PC-9 (cell line): Measurements from ENCODE around the gene SIGLEC9. TPM values are rescaled to one million over a fixed set of nuclear protein-coding genes. Genes with fewer than 3 reads are reported as not detected.

Experiments
- BruUV-seq: library from RNA; stranded (reverse); fragments of 400-500 nt; replicated peaks from 2 replicates; lab custom pipeline; 2021; lab: Mats Ljungman, UMichigan
- CTCF ChIA-PET: fragments of 300-600 bp; sonication (Branson Sonifier 250); formaldehyde crosslinking; loops from one replicate; lab custom pipeline; 2022; ENCODE audit warnings: antibody characterized with exemption; lab: Charles Lee
- POLR2A ChIA-PET: fragments of 300-600 bp; sonication (Branson Sonifier 250); formaldehyde crosslinking; loops from one replicate; lab custom pipeline; 2022; ENCODE audit warnings: antibody characterized with exemption; ENCODE audit not compliant: unreplicated experiment; lab: Charles Lee
- DNase-seq, 2 experiments: peaks; one replicate each; pipeline versions ENCODE4 v3.0.0 to v3.0.0-alpha.2; 2015 to 2022; ENCODE audit warnings: mixed read lengths in 1 of 2
- H2AFZ ChIP-seq: fragments of 200-600 bp; sonication (generic); 2 replicates; pipeline ENCODE4 v1.8.1; 2017; ENCODE audit warnings: antibody characterized with exemption
- H3F3A ChIP-seq: fragments of 200-600 bp; sonication (generic); 2 replicates; pipeline ENCODE4 v1.8.1; 2017; ENCODE audit warnings: antibody characterized with exemption, mild to moderate bottlenecking, low read depth; ENCODE audit not compliant: insufficient read depth
- H3K27ac ChIP-seq: fragments of 200-600 bp; sonication (generic); 2 replicates; pipeline ENCODE4 v1.6.1; 2016; ENCODE audit warnings: mixed run types
- H3K27me3 ChIP-seq: fragments of 200-600 bp; sonication (generic); 2 replicates; pipeline ENCODE4 v1.6.1; 2016; ENCODE audit warnings: low read depth, mixed run types; ENCODE audit not compliant: insufficient read depth
- H3K36me3 ChIP-seq: fragments of 200-600 bp; sonication (generic); 2 replicates; pipeline ENCODE4 v1.6.1; 2016; ENCODE audit warnings: low read depth, mixed run types
- H3K4me1 ChIP-seq: fragments of 200-600 bp; sonication (generic); replicated peaks from 2 replicates; pipeline ENCODE4 v1.6.1; 2016; ENCODE audit warnings: mixed run types; ENCODE audit not compliant: insufficient read depth
- H3K4me2 ChIP-seq: fragments of 200-600 bp; sonication (generic); 2 replicates; pipeline ENCODE4 v1.6.1; 2017; ENCODE audit warnings: mixed run types
- H3K4me3 ChIP-seq: fragments of 200-600 bp; sonication (generic); 2 replicates; pipeline ENCODE4 v1.6.1; 2016; ENCODE audit warnings: mixed run types
- H3K79me2 ChIP-seq: fragments of 200-600 bp; sonication (generic); 2 replicates; pipeline ENCODE4 v1.6.1; 2017; ENCODE audit warnings: low read depth, mixed run types
- H3K9me2 ChIP-seq: fragments of 200-600 bp; sonication (generic); 2 replicates; pipeline ENCODE4 v1.8.1; 2017; ENCODE audit warnings: mild to moderate bottlenecking; ENCODE audit not compliant: insufficient read depth
- H3K9me3 ChIP-seq: fragments of 200-600 bp; sonication (generic); 2 replicates; pipeline ENCODE4 v1.8.1; 2016; ENCODE audit warnings: low read depth; ENCODE audit not compliant: insufficient read depth
- H4K20me1 ChIP-seq: fragments of 200-600 bp; sonication (generic); 2 replicates; pipeline ENCODE4 v1.8.1; 2017; ENCODE audit not compliant: insufficient read depth
- CTCF ChIP-seq: fragments of 200-600 bp; sonication (generic); conservative IDR thresholded peaks from 2 replicates; pipeline ENCODE4 v1.6.1; 2017; ENCODE audit warnings: mixed run types, antibody characterized with exemption, mild to moderate bottlenecking, moderate library complexity
- EZH2 ChIP-seq: fragments of 200-600 bp; sonication (generic); IDR thresholded peaks from 2 replicates; pipeline ENCODE4 v1.8.0; 2017; ENCODE audit warnings: antibody characterized with exemption, low read depth
- intact Hi-C: fragments of 100-400 bp; cut with micrococcal nuclease; formaldehyde crosslinking; loops from one replicate; pipeline ENCODE4 v1.10.0; 2022; ENCODE audit not compliant: unreplicated experiment
- total RNA-seq: library from RNA; stranded (reverse); gene quantifications from 2 replicates; pipeline ENCODE4 v1.2.3, GENCODE V29; 2021

SIGLEC9 gene
- total RNA-seq, 1 experiment from 2014 or later, result not detected

DNA sequence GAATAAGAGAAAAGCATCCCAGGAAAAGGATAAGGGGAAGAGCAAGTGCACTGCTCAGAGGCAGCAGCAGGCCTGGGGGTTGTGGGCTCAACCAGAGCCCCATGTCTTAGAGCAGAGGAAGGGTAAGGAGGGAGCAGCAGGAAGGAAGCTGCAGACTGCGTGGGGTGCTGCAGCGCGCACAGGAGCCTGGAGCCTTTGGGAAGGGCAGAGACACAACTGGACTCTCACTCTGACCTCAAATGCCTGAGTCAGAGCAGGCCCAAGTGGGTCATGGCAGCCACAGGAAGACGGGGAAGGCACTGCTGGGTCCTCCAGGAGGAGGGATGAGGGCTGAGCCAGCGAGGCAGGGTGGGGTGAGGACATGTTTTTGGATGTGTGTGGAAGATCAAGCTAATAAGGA is 49.0 kb downstream of the SIGLEC9 start:
- no peak for DNase-seq
- CTCF ChIA-PET, result no interaction called here
- Histone ChIP-seq H2AFZ (no peak overlapping the region), H3K9me3 (no peaks in the 10 kb centered on the region), H3K79me2 (no peaks in the 10 kb centered on the region), H3K9me2 (no peaks in the 10 kb centered on the region), H3K4me2 (no peak overlapping the region), H3K27ac (no peak overlapping the region), H3K4me1 (no peaks in the 10 kb centered on the region), H3K4me3 (no peak overlapping the region), H3K27me3 (peaks cover 80% of the 10 kb centered on the region), H3K36me3 (no peaks in the 10 kb centered on the region), H3F3A (no peaks in the 10 kb centered on the region), H4K20me1 (no peaks in the 10 kb centered on the region)
- POLR2A ChIA-PET, result no interaction called here
- BruUV-seq, result no TSS peak
- intact Hi-C loops, result no loop called here
- TF ChIP-seq EZH2 (no peak), CTCF (no peak)

GRCh38 chr19:51179256-51179655 is 54.5 kb downstream of the SIGLEC9 start:
- H3K4me1 ChIP-seq, result no peaks in the 10 kb centered on the region
- no peak overlapping the region for H2AFZ ChIP-seq
- no peaks in the 10 kb centered on the region for H3K79me2 ChIP-seq
- no peaks in the 10 kb centered on the region for H3K9me2 ChIP-seq
- CTCF ChIA-PET, result interaction anchor here (0.6 kb wide), 1 partner anchor 98 kb away, joined by 8 read pairs; no protein-coding TSS in a partner anchor
- H3K9me3 ChIP-seq, result no peaks in the 10 kb centered on the region
- H3K4me3 ChIP-seq, result no peak overlapping the region
- no peaks in the 10 kb centered on the region for H4K20me1 ChIP-seq
- H3F3A ChIP-seq, result no peaks in the 10 kb centered on the region
- H3K36me3 ChIP-seq, result no peaks in the 10 kb centered on the region
- no peak overlapping the region for H3K27ac ChIP-seq
- BruUV-seq, result no TSS peak
- POLR2A ChIA-PET, result no interaction called here
- DNase-seq, result no peak
- peaks cover 79% of the 10 kb centered on the region for H3K27me3 ChIP-seq
- H3K4me2 ChIP-seq, result no peak overlapping the region
- TF ChIP-seq CTCF (no peak), EZH2 (no peak)
- intact Hi-C loops, result no loop called here

Other genes with a start within 250 kb of the SIGLEC9 start
- gene KLK4, start 213.5 kb upstream of the SIGLEC9 start, total RNA-seq, result not detected in 2 replicates
- gene KLK5, start 171.9 kb upstream of the SIGLEC9 start, total RNA-seq, result 405 and 412 TPM in 2 replicates
- gene KLK6, start 155.3 kb upstream of the SIGLEC9 start, total RNA-seq, result 490 and 581 TPM in 2 replicates
- 98.1 and 138 TPM in 2 replicates for gene KLK7, start 141.0 kb upstream of the SIGLEC9 start, total RNA-seq
- gene KLK8, start 123.3 kb upstream of the SIGLEC9 start, total RNA-seq, result 120 and 128 TPM in 2 replicates
- gene KLK10, start 105.2 kb upstream of the SIGLEC9 start, total RNA-seq, result 28.0 and 28.9 TPM in 2 replicates
- 1.5 and 1.6 TPM in 2 replicates for gene KLK11, start 98.3 kb upstream of the SIGLEC9 start, total RNA-seq
- gene KLK12, start 89.9 kb upstream of the SIGLEC9 start, total RNA-seq, result not detected in 2 replicates
- not detected in 2 replicates for gene KLK13, start 59.8 kb upstream of the SIGLEC9 start, total RNA-seq
- 0.35 and 0.57 TPM in 2 replicates for gene KLK14, start 42.0 kb upstream of the SIGLEC9 start, total RNA-seq
- 7.2 and 12.6 TPM in 2 replicates for gene CTU1, start 16.5 kb upstream of the SIGLEC9 start, total RNA-seq
- not detected in 2 replicates for gene SIGLEC7, start 17.4 kb downstream of the SIGLEC9 start, total RNA-seq
- not detected in 2 replicates for gene CD33, start 100.2 kb downstream of the SIGLEC9 start, total RNA-seq
- gene SIGLECL1, start 126.2 kb downstream of the SIGLEC9 start, total RNA-seq, result not detected in 2 replicates
- gene IGLON5, start 186.7 kb downstream of the SIGLEC9 start, total RNA-seq, result not detected in 2 replicates
- gene VSIG10L, start 217.2 kb downstream of the SIGLEC9 start, total RNA-seq, result 2.3 and 2.8 TPM in 2 replicates
- 204 and 252 TPM in 2 replicates for gene ETFB, start 241.5 kb downstream of the SIGLEC9 start, total RNA-seq
- 1.5 and 4.5 TPM in 2 replicates for gene CLDND2, start 244.1 kb downstream of the SIGLEC9 start, total RNA-seq
- not detected in 2 replicates for gene NKG7, start 247.7 kb downstream of the SIGLEC9 start, total RNA-seq